K562 (cell line): ENCODE measurements around the gene SLC26A3. TPM values are rescaled to one million over a fixed set of nuclear protein-coding genes. Genes with fewer than 3 reads are reported as not detected.

Experiments
- ATAC-seq: fragments of 200-7000 bp; cut with Tn5 transposase; 3 replicates; pipeline ENCODE4 v1.9.1; 2020; ENCODE audit warnings: moderate library complexity
- BruUV-seq: library from RNA; stranded (reverse); fragments of 400-500 nt; replicated peaks from 2 replicates; lab custom pipeline; 2021; lab: Mats Ljungman, UMichigan
- CTCF ChIA-PET: fragments of 300-600 bp; formaldehyde crosslinking; extraction: SDS; loops from one replicate; lab custom pipeline; 2021; ENCODE audit warnings: low intra/inter-chr PET ratio; lab: Yijun Ruan, JAX
- POLR2A ChIA-PET: fragments of 300-600, 350-650 bp; sonication (Branson Sonifier 250); formaldehyde crosslinking; extraction: SDS; loops from one replicate; lab custom pipeline; 2021; ENCODE audit warnings: antibody characterized with exemption, inconsistent platforms; lab: Yijun Ruan, JAX
- DNase-seq, 4 experiments: peaks; one replicate each; pipeline versions ENCODE4 v3.0.0 to v3.0.0-alpha.2; 2011 to 2018; ENCODE audit warnings: low spot score in 3 of 4, mixed read lengths in 3 of 4; ENCODE audit errors: extremely low read depth in 1 of 4
- FAIRE-seq: peaks from 2 replicates; lab custom pipeline; 2011; peaks lifted over from hg19 to GRCh38; lab: Jason Lieb, UNC
- H2AFZ ChIP-seq: 2 replicates; pipeline ENCODE4 v1.6.0; 2011; ENCODE audit warnings: low read depth, low read length, control low read depth, inconsistent platforms
- H3K27ac ChIP-seq: fragments of 200-600 bp; 3 replicates; pipeline ENCODE4 v1.8.0; 2011; ENCODE audit warnings: low read depth, mild to moderate bottlenecking, control low read depth, inconsistent platforms, low read length, moderate library complexity, mixed read lengths; ENCODE audit errors: extremely low read depth
- H3K27me3 ChIP-seq, 2 experiments: fragments of 300-600 bp in 1 of 2; 2 replicates in 1 of 2; 3 replicates in 1 of 2; pipeline versions ENCODE4 v1.6.0 to v1.8.0; 2011; ENCODE audit warnings: inconsistent platforms in 2 of 2, low read length in 2 of 2, mild to moderate bottlenecking in 1 of 2, mixed read lengths in 1 of 2, moderate library complexity in 1 of 2; ENCODE audit not compliant: control insufficient read depth in 2 of 2, insufficient read depth in 2 of 2
- H3K36me3 ChIP-seq: fragments of 300-600 bp; 3 replicates; pipeline ENCODE4 v1.8.0; 2011; ENCODE audit warnings: mild to moderate bottlenecking, low read length, inconsistent platforms; ENCODE audit not compliant: control insufficient read depth, insufficient read depth
- H3K4me1 ChIP-seq, 2 experiments: fragments of 200-600 bp in 1 of 2; replicated peaks in 1 of 2; 2 replicates in 1 of 2; 3 replicates in 1 of 2; pipeline versions ENCODE4 v1.5.1 to v1.8.0; 2011; ENCODE audit warnings: inconsistent platforms in 2 of 2, low read length in 2 of 2, mild to moderate bottlenecking in 1 of 2, mixed read lengths in 1 of 2, moderate library complexity in 1 of 2; ENCODE audit not compliant: control insufficient read depth in 2 of 2, insufficient read depth in 2 of 2
- H3K4me2 ChIP-seq: 2 replicates; pipeline ENCODE4 v1.6.1; 2011; ENCODE audit warnings: low read length, control low read depth, inconsistent platforms, mixed read lengths; ENCODE audit not compliant: insufficient read depth
- H3K4me3 ChIP-seq: fragments of 200-600 bp; sonication (generic), shearing (Covaris generic); 2 replicates; pipeline ENCODE4 v1.5.1; 2016; ENCODE audit warnings: control low read depth, inconsistent platforms
- H3K79me2 ChIP-seq: fragments of 200-600 bp; 3 replicates; pipeline ENCODE4 v1.8.0; 2011; ENCODE audit warnings: low read length, inconsistent platforms; ENCODE audit not compliant: control insufficient read depth, insufficient read depth
- H3K9ac ChIP-seq, 2 experiments: 2 replicates each; pipeline versions ENCODE4 v1.6.0 to v1.6.1; 2011; ENCODE audit warnings: low read depth in 2 of 2, low read length in 2 of 2, control low read depth in 1 of 2, inconsistent platforms in 1 of 2, mild to moderate bottlenecking in 1 of 2, mixed read lengths in 1 of 2; ENCODE audit not compliant: insufficient read depth in 1 of 2
- H3K9me1 ChIP-seq: one replicate; pipeline ENCODE4 v1.6.0; 2011; ENCODE audit warnings: inconsistent platforms, mild to moderate bottlenecking, low read length, moderate library complexity; ENCODE audit not compliant: control insufficient read depth, insufficient read depth
- H3K9me3 ChIP-seq: replicated peaks from 2 replicates; pipeline ENCODE4 v1.5.1; 2011; ENCODE audit warnings: low read depth, low read length, inconsistent platforms; ENCODE audit not compliant: control insufficient read depth, insufficient read depth
- H4K20me1 ChIP-seq: replicated peaks from 2 replicates; pipeline ENCODE4 v1.6.1; 2011; ENCODE audit warnings: low read length, inconsistent platforms, mixed read lengths; ENCODE audit not compliant: control insufficient read depth, insufficient read depth
- CLOCK ChIP-seq: fragments of 250-450 bp; sonication (Bioruptor Pico); IDR thresholded peaks from 2 replicates; pipeline ENCODE4 v1.4.0; 2020; ENCODE audit warnings: mild to moderate bottlenecking, moderate library complexity, borderline replicate concordance
- EZH2 ChIP-seq: IDR thresholded peaks from 2 replicates; pipeline ENCODE4 v1.6.1; 2012; ENCODE audit warnings: low read depth, mild to moderate bottlenecking, inconsistent platforms, low read length, borderline replicate concordance
- NR3C1 ChIP-seq: sonication (generic); formaldehyde crosslinking; IDR thresholded peaks from 2 replicates; pipeline ENCODE4 v1.8.1; 2022; ENCODE audit warnings: missing genetic modification reagents
- PKNOX1 ChIP-seq: fragments of 450-650 bp; IDR thresholded peaks from 2 replicates; pipeline ENCODE4 v1.6.1; 2016
- RBM25 ChIP-seq: fragments of 200-400 bp; formaldehyde crosslinking; IDR thresholded peaks from 2 replicates; pipeline ENCODE4 v1.6.1; 2018; ENCODE audit warnings: low read length, low read depth, moderate library complexity; ENCODE audit not compliant: severe bottlenecking
- ZBTB43 ChIP-seq: sonication (generic); formaldehyde crosslinking; IDR thresholded peaks from 2 replicates; pipeline ENCODE4 v1.8.0; 2023; ENCODE audit warnings: mild to moderate bottlenecking, missing genetic modification reagents
- WGBS: fragments of 100-300 bp; shearing (Covaris generic); methylation state at CpG from one replicate; pipeline ENCODE4 v1.1.6; 2016; ENCODE audit warnings: low coverage, mixed read lengths; ENCODE audit not compliant: insufficient coverage; ENCODE audit errors: missing lambda C conversion rate; 5-methylcytosine and 5-hydroxymethylcytosine counted together
- in situ Hi-C: fragments of 300-500 bp; cut with MboI; formaldehyde crosslinking; loops from 4 replicates; pipeline ENCODE4 v1.15.0; 2018; ENCODE audit warnings: inconsistent platforms, mixed read lengths
- intact Hi-C: fragments of 100-400 bp; cut with micrococcal nuclease; formaldehyde crosslinking; loops from 2 replicates; pipeline ENCODE4 v1.14.2; 2022
- polyA plus RNA-seq, 8 experiments: library from polyadenylated mRNA; depleted of rRNA in 4 of 8; stranded (reverse) in 5 of 8; unstranded in 3 of 8; fragments of >200 nt; fragmentation: Nextera tagmentation in 2 of 8; fragmentation: Illumina TruSeq in 1 of 8; extraction: Ambion mirVana in 2 of 8; extraction: Trizol in 1 of 8; gene quantifications; 2 replicates each; pipeline versions ENCODE4 v1.2.1 to v1.2.3, GENCODE V29; 2011 to 2014; ENCODE audit warnings: inconsistent platforms in 1 of 8, missing spikeins in 1 of 8
- total RNA-seq, 7 experiments: library from RNA; depleted of rRNA in 6 of 7; stranded (reverse); fragments of >200 nt in 6 of 7; fragmentation: Illumina TruSeq in 2 of 7; extraction: Trizol in 2 of 7; gene quantifications; 2 replicates each; pipeline versions ENCODE4 v1.2.1 to v1.2.3, GENCODE V29; 2011 to 2021; ENCODE audit warnings: low replicate concordance in 1 of 7

Gene SLC26A3
- total and polyA plus RNA-seq, 9 of the 15 experiments (the other 6 are each of a cell fraction or from before 2014, with no cell fraction given) = 0.86 TPM; not detected in 8

DNA sequence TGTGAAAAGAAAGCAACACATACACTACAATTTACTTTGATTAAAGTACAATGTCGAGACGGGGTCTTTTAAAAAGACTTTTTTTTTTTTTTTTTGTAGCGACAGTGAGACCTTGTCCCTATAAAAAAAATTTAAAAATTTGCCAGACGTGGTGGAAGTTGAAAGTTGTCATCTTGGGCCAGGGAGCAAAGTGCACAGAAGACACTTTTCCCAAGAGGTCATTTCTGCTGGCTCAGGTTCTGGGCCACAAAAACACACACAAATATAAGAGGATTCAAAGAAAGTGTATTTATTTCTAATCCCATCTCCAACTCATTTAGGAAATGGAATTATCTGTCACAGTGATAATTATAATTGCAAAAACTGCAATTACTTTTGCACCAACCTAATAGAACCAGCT lies 24.7 kb downstream of the SLC26A3 start (continued):
- TF ChIP-seq CLOCK (CRISPR knock-in tag) (no peak), PKNOX1 (no peak), RBM25 (no peak), EZH2 (no peak)
- TF ChIP-seq, all 486 proteins: peak for 0

DNA sequence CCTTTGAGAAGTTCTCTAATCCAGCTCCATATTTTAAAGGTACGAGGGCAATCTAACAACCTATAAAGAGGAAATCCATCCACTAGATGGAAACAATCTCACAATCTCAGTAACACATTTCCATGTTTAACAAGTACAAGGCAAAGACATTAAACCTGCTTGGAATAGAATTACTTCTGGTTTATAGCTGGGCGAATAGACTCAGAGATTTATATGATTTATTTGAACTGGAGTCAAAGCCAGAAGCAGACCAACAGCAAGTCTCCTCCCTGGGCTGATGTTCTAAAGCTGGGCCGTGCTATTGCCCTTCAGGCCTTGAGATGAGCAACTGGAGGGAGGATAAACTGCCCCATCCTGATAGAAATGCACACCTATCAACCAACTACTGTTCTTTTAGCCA lies 25.3 kb downstream of the SLC26A3 start:
- WGBS = 2% methylated on average over 3 of the region's 3 CpGs
- no peak overlapping the region for H2AFZ ChIP-seq
- ATAC-seq (no peak), FAIRE-seq (no peak), DNase-seq (no peak)
- ChIA-PET CTCF (interaction anchor here (0.6 kb wide), 1 partner anchor 101 kb away, joined by 3 read pairs; no protein-coding TSS in a partner anchor), POLR2A (interaction anchor here (0.8 to 1.1 kb wide), 2 partner anchors 10 to 12 kb away, joined by 3 read pairs; no protein-coding TSS in a partner anchor)
- H3K27me3 ChIP-seq = peaks cover 25 to 29% of the 10 kb centered on the region in 2 experiments; a peak in 4 of 5 replicates
- no peak overlapping the region for H3K9ac ChIP-seq
- no peaks in the 10 kb centered on the region for H3K9me1 ChIP-seq
- no peak overlapping the region for H3K27ac ChIP-seq
- no peak overlapping the region for H3K4me2 ChIP-seq
- intact Hi-C loops = loop anchor here (5.0 kb wide), 1 partner anchor 95 kb away; no protein-coding TSS in a partner anchor
- H3K4me1 ChIP-seq = no peaks in the 10 kb centered on the region
- in situ Hi-C loops = no loop called here
- no peak overlapping the region for H3K4me3 ChIP-seq
- H3K9me3 ChIP-seq = no peaks in the 10 kb centered on the region
- H3K36me3 ChIP-seq = no peaks in the 10 kb centered on the region
- H3K79me2 ChIP-seq = no peaks in the 10 kb centered on the region
- H4K20me1 ChIP-seq = no peaks in the 10 kb centered on the region
- BruUV-seq = no TSS peak
- TF ChIP-seq ZBTB43 (no peak), NR3C1 (CRISPR knock-in tag) (no peak)
